ENCODE data around the gene CUL2.

Gene CUL2

GRCh38 chr10:34969171-34969570 lies 121.0 kb downstream of the CUL2 start:
- no peak for DNase-seq

DNA sequence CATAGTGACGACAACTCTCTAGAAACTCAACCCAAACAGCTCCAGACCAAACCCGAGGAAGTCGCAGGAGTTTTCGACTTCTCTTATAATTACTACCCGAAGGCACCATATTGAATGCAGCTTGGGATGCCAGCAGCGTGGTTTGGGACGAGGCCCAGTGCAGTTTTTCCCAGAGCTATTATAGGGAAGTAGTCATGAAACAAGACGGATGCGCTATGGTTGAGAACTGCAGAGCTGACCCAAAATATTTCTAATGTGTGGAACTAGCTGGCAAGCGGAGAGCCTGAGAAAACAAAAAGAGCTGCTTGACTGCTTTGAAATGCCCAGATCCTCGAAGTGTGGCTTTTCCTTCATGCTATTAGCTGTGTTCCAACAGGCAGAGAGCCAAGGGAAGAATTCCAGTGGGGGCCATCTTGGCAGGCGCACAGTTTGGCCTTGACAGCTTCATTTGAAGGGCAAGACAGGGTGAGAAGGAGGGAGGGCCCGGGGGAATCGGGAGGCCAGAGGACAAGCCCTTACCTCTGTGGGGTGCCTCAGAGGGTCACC lies 122.7 kb downstream of the CUL2 start:
- TF ChIP-seq POLR2A (IDR thresholded peaks at IDR 0.05; ENCODE audit: low read length): no peak
- TF ChIP-seq GATA1 (IDR thresholded peaks at IDR 0.05; ENCODE audit: low read depth, low read length): no peak

More at GRCh38 chr10:34969171-34969570, 121.0 kb downstream of the CUL2 start:
- no peak for TF ChIP-seq POLR2A (IDR thresholded peaks at IDR 0.05; ENCODE audit: low read length)
- TF ChIP-seq GATA1 (IDR thresholded peaks at IDR 0.05; ENCODE audit: low read depth, low read length): no peak

DNA sequence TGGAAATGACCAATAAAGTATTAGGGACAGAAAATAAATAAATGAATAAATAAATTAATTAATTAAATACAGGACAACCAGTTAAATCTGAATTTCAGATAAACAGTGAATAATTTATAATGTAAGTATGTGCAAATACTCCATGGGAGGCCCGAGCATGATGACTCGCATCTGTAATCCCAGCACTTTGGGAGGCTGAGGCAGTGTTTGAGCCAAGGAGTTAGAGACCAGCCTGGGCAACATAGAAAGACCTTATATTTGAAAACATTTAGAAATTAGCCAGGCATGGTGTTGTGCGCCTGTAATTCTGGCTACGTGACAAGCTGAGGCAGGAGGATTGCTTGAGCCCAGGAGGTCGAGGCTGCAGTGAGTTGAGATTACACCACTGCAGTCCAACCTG lies 123.7 kb downstream of the CUL2 start:
- TF ChIP-seq GATA1 (IDR thresholded peaks at IDR 0.05; ENCODE audit: low read depth, low read length) (no peak), POLR2A (IDR thresholded peaks at IDR 0.05; ENCODE audit: low read length) (no peak)
- no peak for DNase-seq

More for the DNA sequence above, 122.7 kb downstream of the CUL2 start:
- no peak for DNase-seq

DNA sequence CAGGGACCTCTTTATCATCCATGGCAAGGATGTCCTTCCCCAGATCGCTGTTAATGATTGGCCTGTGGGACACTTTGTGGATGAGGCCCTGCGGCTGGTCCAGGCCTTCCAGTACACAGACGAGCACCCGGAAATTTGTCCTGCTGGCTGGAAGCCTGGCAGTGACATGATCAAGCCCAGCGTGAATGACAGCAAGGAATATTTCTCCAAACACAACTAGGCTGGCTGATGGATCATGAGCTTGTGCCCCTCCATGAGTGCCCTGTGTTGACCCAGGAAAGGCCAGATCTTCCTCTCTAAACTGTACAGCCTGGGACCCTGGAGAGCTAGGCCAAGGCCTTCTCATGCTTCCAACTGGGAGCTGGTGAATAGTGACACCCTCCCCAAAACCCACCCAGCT lies 124.1 kb downstream of the CUL2 start:
- no peak for DNase-seq
- no peak for TF ChIP-seq POLR2A (IDR thresholded peaks at IDR 0.05; ENCODE audit: low read length)
- TF ChIP-seq GATA1 (IDR thresholded peaks at IDR 0.05; ENCODE audit: low read depth, low read length): no peak

DNA sequence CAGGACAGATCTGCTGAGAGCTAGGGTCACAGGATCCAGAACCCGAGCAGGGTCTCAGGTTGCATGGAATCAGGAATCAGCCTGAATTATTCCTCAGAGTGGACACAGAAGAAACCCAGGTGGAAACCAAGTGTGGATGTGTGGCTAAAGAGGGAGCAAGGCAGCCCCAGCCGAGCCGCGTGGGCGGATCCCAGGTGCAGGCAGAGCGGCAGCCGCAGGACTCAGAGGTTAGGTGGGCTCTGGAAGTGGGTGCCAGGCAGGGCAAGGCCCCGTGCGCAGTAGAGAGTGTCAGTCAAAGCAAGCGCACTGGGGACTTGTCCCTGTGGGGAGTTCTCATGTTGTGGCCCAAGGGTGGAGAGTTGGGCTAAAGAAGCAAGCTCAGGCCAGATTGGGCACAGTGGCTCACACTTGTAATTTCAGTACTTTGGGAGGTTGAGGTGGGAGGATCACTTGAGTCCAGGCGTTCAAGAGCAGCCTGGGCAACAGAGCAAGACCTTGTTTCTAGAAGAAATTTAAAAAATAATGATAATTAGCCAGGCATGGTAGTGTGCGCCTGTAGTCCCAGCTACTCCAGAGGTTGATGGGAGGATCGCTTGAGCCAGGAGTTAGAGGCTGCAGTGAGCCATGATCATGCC lies 125.9 kb downstream of the CUL2 start:
- TF ChIP-seq POLR2A (IDR thresholded peaks at IDR 0.05; ENCODE audit: low read length) (no peak), GATA1 (IDR thresholded peaks at IDR 0.05; ENCODE audit: low read depth, low read length) (no peak)
- DNase-seq: no peak

GRCh38 chr10:34962866-34963265 lies 127.3 kb downstream of the CUL2 start:
- DNase-seq: no peak
- TF ChIP-seq POLR2A (IDR thresholded peaks at IDR 0.05; ENCODE audit: low read length) (no peak), GATA1 (IDR thresholded peaks at IDR 0.05; ENCODE audit: low read depth, low read length) (no peak)

- DNase-seq: no peak
- TF ChIP-seq POLR2A (IDR thresholded peaks at IDR 0.05; ENCODE audit: low read length) (no peak), GATA1 (IDR thresholded peaks at IDR 0.05; ENCODE audit: low read depth, low read length) (no peak)
These were observed 129.2 kb downstream of the CUL2 start for GRCh38 chr10:34960983-34961382.

GRCh38 chr10:34959786-34960185 lies 130.4 kb downstream of the CUL2 start:
- DNase-seq: no peak
- TF ChIP-seq POLR2A (IDR thresholded peaks at IDR 0.05; ENCODE audit: low read length) (no peak), GATA1 (IDR thresholded peaks at IDR 0.05; ENCODE audit: low read depth, low read length) (no peak)

- TF ChIP-seq GATA1 (IDR thresholded peaks at IDR 0.05; ENCODE audit: low read depth, low read length): no peak
- TF ChIP-seq POLR2A (IDR thresholded peaks at IDR 0.05; ENCODE audit: low read length): no peak
- no peak for DNase-seq
These were observed 130.8 kb downstream of the CUL2 start for GRCh38 chr10:34959321-34959720.
